Measurements from ENCODE around the gene MRPL53. TPM values are rescaled to one million over a fixed set of nuclear protein-coding genes. Genes with fewer than 3 reads are reported as not detected.

MRPL53 gene
- total and polyA plus RNA-seq, 2 of the 13 experiments (the other 11 are each of a cell fraction or from before 2014, with no cell fraction given): 34.3 to 51.9 TPM

DNA sequence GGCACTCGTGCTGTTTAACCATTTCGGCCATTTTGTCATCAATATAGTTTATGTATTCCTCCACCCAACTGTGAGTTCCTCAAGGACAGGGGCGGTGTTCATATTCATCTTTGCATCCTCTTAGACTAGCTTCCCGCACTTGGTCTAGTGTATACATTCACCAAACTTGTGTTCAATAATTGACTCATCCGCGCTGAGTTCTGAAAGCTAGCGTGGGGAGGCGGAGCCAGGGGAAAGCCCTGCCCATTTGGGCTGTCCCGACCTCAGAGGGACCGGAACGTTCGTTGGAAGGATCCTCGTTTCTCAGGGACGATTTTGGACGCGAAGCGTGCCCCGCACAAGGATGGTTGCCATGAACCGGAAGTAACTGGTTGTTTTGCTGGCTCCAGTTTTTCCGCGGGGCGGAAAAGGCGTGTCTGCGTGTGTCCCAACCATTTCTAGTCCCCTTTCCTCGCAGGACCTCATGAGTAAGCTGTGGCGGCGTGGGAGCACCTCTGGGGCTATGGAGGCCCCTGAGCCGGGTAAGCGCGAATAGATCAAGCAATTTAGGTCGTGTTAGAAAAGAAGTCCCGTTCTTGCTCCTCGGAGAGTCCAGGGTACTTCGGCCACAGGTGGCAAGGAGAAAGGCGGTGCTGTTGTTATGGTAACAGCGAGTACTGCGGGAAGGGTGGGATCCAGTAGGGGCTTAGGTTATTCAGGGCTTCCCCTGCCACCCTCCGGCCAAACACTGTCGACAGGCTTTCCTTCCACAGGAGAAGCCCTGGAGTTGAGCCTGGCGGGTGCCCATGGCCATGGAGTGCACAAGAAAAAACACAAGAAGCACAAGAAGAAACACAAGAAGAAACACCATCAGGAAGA lies 17.6 kb downstream of the MRPL53 start, which contains the start of gene INO80B (continued):
- TF ChIP-seq ZNF10 (CRISPR knock-in tag; IDR thresholded peaks at IDR 0.05; ENCODE audit: borderline replicate concordance, low read depth) (no peak), ZNF251 (CRISPR knock-in tag; IDR thresholded peaks at IDR 0.05) (0 out of 2 replicates have a peak, but pooled peaks have one; percentile 44), ZNF44 (CRISPR knock-in tag; IDR thresholded peaks at IDR 0.05) (no peak; the same call in 1 of the 2 replicates), SIX1 (CRISPR knock-in tag; IDR thresholded peaks at IDR 0.05; ENCODE audit: borderline replicate concordance) (peak; percentile 76; the same call in 1 of the 2 replicates), ZNF749 (CRISPR knock-in tag; IDR thresholded peaks at IDR 0.05; ENCODE audit: borderline replicate concordance) (no peak), SIN3B (IDR thresholded peaks at IDR 0.05; ENCODE audit: low read length) (peak; percentile 94), NFE2L2 (IDR thresholded peaks at IDR 0.05; ENCODE audit: low read length) (no peak), ZNF605 (CRISPR knock-in tag; IDR thresholded peaks at IDR 0.05) (peak; percentile 99), ZNF790 (CRISPR knock-in tag; IDR thresholded peaks at IDR 0.05; ENCODE audit: borderline replicate concordance) (peak; percentile 82; the same call in 1 of the 2 replicates), PCBP2 (optimal IDR thresholded peaks at IDR 0.05; ENCODE audit: low read depth, low read length, poor library complexity, severe bottlenecking) (peak; percentile 54), BORCS8-MEF2B (CRISPR knock-in tag; IDR thresholded peaks at IDR 0.05) (peak; percentile 91), ZNF367 (CRISPR knock-in tag; IDR thresholded peaks at IDR 0.05; ENCODE audit: borderline replicate concordance) (no peak)
- TF ChIP-seq, protein P1, sequence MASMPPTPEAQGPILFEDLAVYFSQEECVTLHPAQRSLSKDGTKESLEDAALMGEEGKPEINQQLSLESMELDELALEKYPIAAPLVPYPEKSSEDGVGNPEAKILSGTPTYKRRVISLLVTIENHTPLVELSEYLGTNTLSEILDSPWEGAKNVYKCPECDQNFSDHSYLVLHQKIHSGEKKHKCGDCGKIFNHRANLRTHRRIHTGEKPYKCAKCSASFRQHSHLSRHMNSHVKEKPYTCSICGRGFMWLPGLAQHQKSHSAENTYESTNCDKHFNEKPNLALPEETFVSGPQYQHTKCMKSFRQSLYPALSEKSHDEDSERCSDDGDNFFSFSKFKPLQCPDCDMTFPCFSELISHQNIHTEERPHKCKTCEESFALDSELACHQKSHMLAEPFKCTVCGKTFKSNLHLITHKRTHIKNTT (CRISPR knock-in tag; IDR thresholded peaks at IDR 0.05): no peak
- TF ChIP-seq, protein P2, sequence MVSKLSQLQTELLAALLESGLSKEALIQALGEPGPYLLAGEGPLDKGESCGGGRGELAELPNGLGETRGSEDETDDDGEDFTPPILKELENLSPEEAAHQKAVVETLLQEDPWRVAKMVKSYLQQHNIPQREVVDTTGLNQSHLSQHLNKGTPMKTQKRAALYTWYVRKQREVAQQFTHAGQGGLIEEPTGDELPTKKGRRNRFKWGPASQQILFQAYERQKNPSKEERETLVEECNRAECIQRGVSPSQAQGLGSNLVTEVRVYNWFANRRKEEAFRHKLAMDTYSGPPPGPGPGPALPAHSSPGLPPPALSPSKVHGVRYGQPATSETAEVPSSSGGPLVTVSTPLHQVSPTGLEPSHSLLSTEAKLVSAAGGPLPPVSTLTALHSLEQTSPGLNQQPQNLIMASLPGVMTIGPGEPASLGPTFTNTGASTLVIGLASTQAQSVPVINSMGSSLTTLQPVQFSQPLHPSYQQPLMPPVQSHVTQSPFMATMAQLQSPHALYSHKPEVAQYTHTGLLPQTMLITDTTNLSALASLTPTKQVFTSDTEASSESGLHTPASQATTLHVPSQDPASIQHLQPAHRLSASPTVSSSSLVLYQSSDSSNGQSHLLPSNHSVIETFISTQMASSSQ (IDR thresholded peaks at IDR 0.05; ENCODE audit: low read depth): peak; percentile 81
- TF ChIP-seq, protein P2 (CRISPR knock-in tag; IDR thresholded peaks at IDR 0.05; ENCODE audit: borderline replicate concordance): peak; percentile 92
- TF ChIP-seq, protein P3, sequence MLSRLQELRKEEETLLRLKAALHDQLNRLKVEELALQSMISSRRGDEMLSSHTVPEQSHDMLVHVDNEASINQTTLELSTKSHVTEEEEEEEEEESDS (CRISPR knock-in tag; IDR thresholded peaks at IDR 0.05; ENCODE audit: borderline replicate concordance): no peak; the same call in 1 of the 2 replicates

Measured in HepG2 (cell line).